SK-N-SH (cell line): ENCODE measurements around the gene NPY2R. TPM values are rescaled to one million over a fixed set of nuclear protein-coding genes. Genes with fewer than 3 reads are reported as not detected.

Experiments used
- CTCF ChIA-PET: fragments of 300-600, 350-600 bp; formaldehyde crosslinking; extraction: SDS; loops from one replicate; lab custom pipeline; 2021; lab: Yijun Ruan, JAX
- POLR2A ChIA-PET: fragments of 350-600 bp; sonication (Branson Sonifier 250); formaldehyde crosslinking; extraction: SDS; loops from one replicate; lab custom pipeline; 2020; ENCODE audit warnings: antibody characterized with exemption, inconsistent platforms; lab: Yijun Ruan, JAX
- DNase-seq: peaks from one replicate; pipeline ENCODE4 v3.0.0; 2012
- H2AFZ ChIP-seq: fragments of 200-600 bp; sonication (generic); 2 replicates; pipeline ENCODE4 v1.8.1; 2016; ENCODE audit warnings: antibody characterized with exemption, mild to moderate bottlenecking, low read depth
- H3F3A ChIP-seq: fragments of 200-600 bp; sonication (generic); replicated peaks from 2 replicates; pipeline ENCODE3; 2016; ENCODE audit warnings: antibody characterized with exemption, mild to moderate bottlenecking; ENCODE audit not compliant: insufficient read depth
- H3K27ac ChIP-seq, 2 experiments: fragments of 200-500 bp in 1 of 2; fragments of 200-600 bp in 1 of 2; sonication (Bioruptor generic) in 1 of 2; sonication (generic), shearing (Covaris generic) in 1 of 2; 2 replicates each; pipeline versions ENCODE4 v1.5.1 to v1.6.1; 2014 to 2016; ENCODE audit warnings: low read depth in 2 of 2, inconsistent platforms in 1 of 2, low read length in 1 of 2, mild to moderate bottlenecking in 1 of 2, mixed read lengths in 1 of 2
- H3K27me3 ChIP-seq: fragments of 200-600 bp; sonication (generic), shearing (Covaris generic); 2 replicates; pipeline ENCODE4 v1.6.1; 2016; ENCODE audit warnings: mixed run types; ENCODE audit not compliant: insufficient read depth
- H3K36me3 ChIP-seq, 2 experiments: fragments of 200-500 bp in 1 of 2; fragments of 200-600 bp in 1 of 2; sonication (Bioruptor generic) in 1 of 2; sonication (generic) in 1 of 2; replicated peaks in 1 of 2; 2 replicates each; pipeline versions ENCODE3 to v1.5.1; 2014 to 2016; ENCODE audit warnings: low read length in 1 of 2, mild to moderate bottlenecking in 1 of 2; ENCODE audit not compliant: insufficient read depth in 2 of 2, control insufficient read depth in 1 of 2
- H3K4me1 ChIP-seq, 2 experiments: fragments of 200-500 bp in 1 of 2; fragments of 200-600 bp in 1 of 2; sonication (Bioruptor generic) in 1 of 2; sonication (generic), shearing (Covaris generic) in 1 of 2; 2 replicates each; pipeline versions ENCODE4 v1.5.1 to v1.6.1; 2014 to 2016; ENCODE audit warnings: low read depth in 1 of 2, low read length in 1 of 2, mixed run types in 1 of 2; ENCODE audit not compliant: insufficient read depth in 2 of 2, control insufficient read depth in 1 of 2
- H3K4me2 ChIP-seq: fragments of 200-600 bp; sonication (generic), shearing (Covaris generic); 2 replicates; pipeline ENCODE4 v1.6.1; 2017; ENCODE audit warnings: mixed run types
- H3K4me3 ChIP-seq, 2 experiments: fragments of 200-500 bp in 1 of 2; fragments of 200-600 bp in 1 of 2; sonication (Bioruptor generic) in 1 of 2; sonication (generic), shearing (Covaris generic) in 1 of 2; 2 replicates each; pipeline versions ENCODE4 v1.5.1 to v1.8.1; 2014 to 2016; ENCODE audit warnings: low read depth in 2 of 2, inconsistent platforms in 1 of 2, low read length in 1 of 2, mild to moderate bottlenecking in 1 of 2, mixed read lengths in 1 of 2, moderate library complexity in 1 of 2
- H3K79me2 ChIP-seq: fragments of 200-600 bp; sonication (generic); 2 replicates; pipeline ENCODE4 v1.8.1; 2017; ENCODE audit warnings: mild to moderate bottlenecking; ENCODE audit not compliant: insufficient read depth
- H3K9ac ChIP-seq: fragments of 200-600 bp; sonication (generic); 2 replicates; pipeline ENCODE4 v1.6.1; 2017; ENCODE audit warnings: mixed run types
- H3K9me2 ChIP-seq: fragments of 200-600 bp; sonication (generic); 2 replicates; pipeline ENCODE4 v1.6.1; 2017; ENCODE audit warnings: mixed run types
- H3K9me3 ChIP-seq: fragments of 200-600 bp; sonication (generic); 2 replicates; pipeline ENCODE4 v1.6.1; 2017; ENCODE audit warnings: mixed run types, mild to moderate bottlenecking, moderate library complexity
- H4K20me1 ChIP-seq: fragments of 200-600 bp; sonication (generic); 2 replicates; pipeline ENCODE4 v1.6.1; 2017; ENCODE audit warnings: mild to moderate bottlenecking, mixed run types; ENCODE audit not compliant: insufficient read depth
- FOSL2 ChIP-seq: IDR thresholded peaks from 2 replicates; pipeline ENCODE4 v1.4.0; 2012; ENCODE audit warnings: low read depth, mild to moderate bottlenecking, moderate library complexity, borderline replicate concordance
- FOXM1 ChIP-seq: IDR thresholded peaks from 2 replicates; pipeline ENCODE4 v1.4.0; 2012; ENCODE audit warnings: low read depth, mild to moderate bottlenecking
- GATA2 ChIP-seq: sonication (generic); formaldehyde crosslinking; IDR thresholded peaks from 2 replicates; pipeline ENCODE4 v1.5.0; 2020; ENCODE audit warnings: mild to moderate bottlenecking, missing genetic modification reagents
- JUND ChIP-seq: IDR thresholded peaks from 2 replicates; pipeline ENCODE4 v1.4.0; 2012
- MAX ChIP-seq: IDR thresholded peaks from 2 replicates; pipeline ENCODE4 v1.4.0; 2012; ENCODE audit warnings: low read depth
- NFIC ChIP-seq: IDR thresholded peaks from 2 replicates; pipeline ENCODE4 v1.4.0; 2012; ENCODE audit warnings: borderline replicate concordance
- PBX3 ChIP-seq: IDR thresholded peaks from 2 replicates; pipeline ENCODE4; 2012
- RAD21 ChIP-seq: IDR thresholded peaks from 2 replicates; pipeline ENCODE4 v1.6.1; 2012; ENCODE audit warnings: mild to moderate bottlenecking, low read length
- REST ChIP-seq: IDR thresholded peaks from 2 replicates; pipeline ENCODE4 v1.6.1; 2012; ENCODE audit warnings: mild to moderate bottlenecking, low read depth, low read length, moderate library complexity
- RXRA ChIP-seq: IDR thresholded peaks from 2 replicates; pipeline ENCODE4 v1.4.0; 2012; ENCODE audit warnings: low read depth, mild to moderate bottlenecking, borderline replicate concordance
- SIN3A ChIP-seq: IDR thresholded peaks from 2 replicates; pipeline ENCODE4 v1.6.1; 2012; ENCODE audit warnings: low read depth, mild to moderate bottlenecking, low read length, moderate library complexity, borderline replicate concordance
- SMC3 ChIP-seq: IDR thresholded peaks from 2 replicates; pipeline ENCODE4 v1.6.1; 2012; ENCODE audit warnings: low read depth, low read length, improper control_type of control experiment
- TAF1 ChIP-seq: IDR thresholded peaks from 2 replicates; pipeline ENCODE4 v1.6.1; 2012; ENCODE audit warnings: low read depth, mild to moderate bottlenecking, low read length, moderate library complexity, borderline replicate concordance
- TCF12 ChIP-seq: IDR thresholded peaks from 2 replicates; pipeline ENCODE4 v1.4.0; 2012
- USF1 ChIP-seq: IDR thresholded peaks from 2 replicates; pipeline ENCODE4 v1.4.0; 2012; ENCODE audit warnings: low read depth, borderline replicate concordance
- YY1 ChIP-seq: IDR thresholded peaks from 2 replicates; pipeline ENCODE4 v1.4.0; 2012; ENCODE audit warnings: low read depth, mild to moderate bottlenecking
- WGBS: methylation state at CpG from one replicate; pipeline ENCODE4 v1.1.6; 2017; ENCODE audit warnings: low lambda C conversion rate; 5-methylcytosine and 5-hydroxymethylcytosine counted together
- polyA plus RNA-seq, 3 experiments: library from polyadenylated mRNA; depleted of rRNA; stranded (reverse); fragments of >200 nt; gene quantifications; 2 replicates each; pipeline ENCODE4 v1.2.3, GENCODE V29; 2012
- TF ChIP-seq, protein P1 (sequence below): IDR thresholded peaks from 2 replicates; pipeline ENCODE4 v1.4.0; 2012; ENCODE audit warnings: low read depth, borderline replicate concordance
- TF ChIP-seq, protein P2 (sequence below): fragments of 150-350 bp; IDR thresholded peaks from 2 replicates; pipeline ENCODE4 v1.6.1; 2017; ENCODE audit warnings: antibody characterized with exemption, low read length, low read depth, borderline replicate concordance
- TF ChIP-seq, protein P3 (sequence below): fragments of 150-350 bp; IDR thresholded peaks from 2 replicates; pipeline ENCODE4 v1.6.1; 2016; ENCODE audit warnings: mild to moderate bottlenecking, low read depth, low read length
- TF ChIP-seq, protein P4 (sequence below): fragments of 200-600 bp; sonication (generic); IDR thresholded peaks from 2 replicates; pipeline ENCODE4 v1.6.1; 2017; ENCODE audit warnings: antibody characterized with exemption, mild to moderate bottlenecking, moderate library complexity

The NPY2R gene
- polyA plus RNA-seq, 1 of the 3 experiments (the other 2 are of a cell fraction): not detected

DNA sequence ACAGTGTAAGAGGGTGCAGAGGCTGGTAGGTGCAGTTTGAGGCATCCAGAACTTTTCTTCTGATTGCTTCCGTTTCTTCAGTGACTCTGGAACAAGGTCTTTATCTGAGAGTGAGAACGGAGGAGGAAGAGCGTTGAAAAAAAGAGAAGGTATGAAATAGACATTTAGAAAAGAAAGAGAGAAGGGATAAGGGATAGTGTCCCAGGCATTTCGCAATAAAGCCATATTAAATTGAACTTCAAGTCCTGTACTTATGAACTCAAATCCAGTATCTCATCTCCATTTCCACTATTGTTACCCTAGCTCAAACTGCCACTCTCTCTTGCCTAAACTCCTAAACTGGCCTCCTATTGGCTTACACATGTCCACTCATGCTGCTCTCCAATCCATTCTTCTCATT is 36.7 kb downstream of the NPY2R start:
- no peaks in the 10 kb centered on the region for H3K9me3 ChIP-seq
- no peaks in the 10 kb centered on the region for H4K20me1 ChIP-seq
- H3K9me2 ChIP-seq: no peaks in the 10 kb centered on the region
- WGBS: 44% methylated on average over 4 of the region's 4 CpGs
- CTCF ChIA-PET: no interaction called here
- H3F3A ChIP-seq: no peaks in the 10 kb centered on the region
- no peak overlapping the region for H3K4me3 ChIP-seq
- H2AFZ ChIP-seq: no peak overlapping the region
- no peak overlapping the region for H3K27ac ChIP-seq
- POLR2A ChIA-PET: no interaction called here
- no peak overlapping the region for H3K9ac ChIP-seq
- H3K4me2 ChIP-seq: no peak overlapping the region
- H3K36me3 ChIP-seq: no peaks in the 10 kb centered on the region
- no peak for DNase-seq
- no peaks in the 10 kb centered on the region for H3K4me1 ChIP-seq
- no peaks in the 10 kb centered on the region for H3K27me3 ChIP-seq
- H3K79me2 ChIP-seq: no peaks in the 10 kb centered on the region
- TF ChIP-seq GATA2 (no peak), YY1 (no peak), REST (no peak), TAF1 (no peak), RXRA (no peak), RAD21 (no peak), JUND (no peak), USF1 (no peak), MAX (no peak), FOXM1 (no peak), SMC3 (no peak), NFIC (no peak), FOSL2 (no peak), TCF12 (no peak), SIN3A (no peak), PBX3 (no peak)
- TF ChIP-seq, protein P1, sequence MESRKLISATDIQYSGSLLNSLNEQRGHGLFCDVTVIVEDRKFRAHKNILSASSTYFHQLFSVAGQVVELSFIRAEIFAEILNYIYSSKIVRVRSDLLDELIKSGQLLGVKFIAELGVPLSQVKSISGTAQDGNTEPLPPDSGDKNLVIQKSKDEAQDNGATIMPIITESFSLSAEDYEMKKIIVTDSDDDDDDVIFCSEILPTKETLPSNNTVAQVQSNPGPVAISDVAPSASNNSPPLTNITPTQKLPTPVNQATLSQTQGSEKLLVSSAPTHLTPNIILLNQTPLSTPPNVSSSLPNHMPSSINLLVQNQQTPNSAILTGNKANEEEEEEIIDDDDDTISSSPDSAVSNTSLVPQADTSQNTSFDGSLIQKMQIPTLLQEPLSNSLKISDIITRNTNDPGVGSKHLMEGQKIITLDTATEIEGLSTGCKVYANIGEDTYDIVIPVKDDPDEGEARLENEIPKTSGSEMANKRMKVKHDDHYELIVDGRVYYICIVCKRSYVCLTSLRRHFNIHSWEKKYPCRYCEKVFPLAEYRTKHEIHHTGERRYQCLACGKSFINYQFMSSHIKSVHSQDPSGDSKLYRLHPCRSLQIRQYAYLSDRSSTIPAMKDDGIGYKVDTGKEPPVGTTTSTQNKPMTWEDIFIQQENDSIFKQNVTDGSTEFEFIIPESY: no peak
- TF ChIP-seq, protein P2, sequence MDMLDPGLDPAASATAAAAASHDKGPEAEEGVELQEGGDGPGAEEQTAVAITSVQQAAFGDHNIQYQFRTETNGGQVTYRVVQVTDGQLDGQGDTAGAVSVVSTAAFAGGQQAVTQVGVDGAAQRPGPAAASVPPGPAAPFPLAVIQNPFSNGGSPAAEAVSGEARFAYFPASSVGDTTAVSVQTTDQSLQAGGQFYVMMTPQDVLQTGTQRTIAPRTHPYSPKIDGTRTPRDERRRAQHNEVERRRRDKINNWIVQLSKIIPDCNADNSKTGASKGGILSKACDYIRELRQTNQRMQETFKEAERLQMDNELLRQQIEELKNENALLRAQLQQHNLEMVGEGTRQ: no peak
- TF ChIP-seq, protein P3, sequence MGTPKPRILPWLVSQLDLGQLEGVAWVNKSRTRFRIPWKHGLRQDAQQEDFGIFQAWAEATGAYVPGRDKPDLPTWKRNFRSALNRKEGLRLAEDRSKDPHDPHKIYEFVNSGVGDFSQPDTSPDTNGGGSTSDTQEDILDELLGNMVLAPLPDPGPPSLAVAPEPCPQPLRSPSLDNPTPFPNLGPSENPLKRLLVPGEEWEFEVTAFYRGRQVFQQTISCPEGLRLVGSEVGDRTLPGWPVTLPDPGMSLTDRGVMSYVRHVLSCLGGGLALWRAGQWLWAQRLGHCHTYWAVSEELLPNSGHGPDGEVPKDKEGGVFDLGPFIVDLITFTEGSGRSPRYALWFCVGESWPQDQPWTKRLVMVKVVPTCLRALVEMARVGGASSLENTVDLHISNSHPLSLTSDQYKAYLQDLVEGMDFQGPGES: no peak
- TF ChIP-seq, protein P4, sequence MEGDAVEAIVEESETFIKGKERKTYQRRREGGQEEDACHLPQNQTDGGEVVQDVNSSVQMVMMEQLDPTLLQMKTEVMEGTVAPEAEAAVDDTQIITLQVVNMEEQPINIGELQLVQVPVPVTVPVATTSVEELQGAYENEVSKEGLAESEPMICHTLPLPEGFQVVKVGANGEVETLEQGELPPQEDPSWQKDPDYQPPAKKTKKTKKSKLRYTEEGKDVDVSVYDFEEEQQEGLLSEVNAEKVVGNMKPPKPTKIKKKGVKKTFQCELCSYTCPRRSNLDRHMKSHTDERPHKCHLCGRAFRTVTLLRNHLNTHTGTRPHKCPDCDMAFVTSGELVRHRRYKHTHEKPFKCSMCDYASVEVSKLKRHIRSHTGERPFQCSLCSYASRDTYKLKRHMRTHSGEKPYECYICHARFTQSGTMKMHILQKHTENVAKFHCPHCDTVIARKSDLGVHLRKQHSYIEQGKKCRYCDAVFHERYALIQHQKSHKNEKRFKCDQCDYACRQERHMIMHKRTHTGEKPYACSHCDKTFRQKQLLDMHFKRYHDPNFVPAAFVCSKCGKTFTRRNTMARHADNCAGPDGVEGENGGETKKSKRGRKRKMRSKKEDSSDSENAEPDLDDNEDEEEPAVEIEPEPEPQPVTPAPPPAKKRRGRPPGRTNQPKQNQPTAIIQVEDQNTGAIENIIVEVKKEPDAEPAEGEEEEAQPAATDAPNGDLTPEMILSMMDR: no peak
